HG03280 (cell line): ENCODE results near the gene DNAJB6.

Experiments
- ATAC-seq: cut with Tn5 transposase; IDR thresholded peaks from one replicate; pipeline ENCODE4 v1.9.1; 2021; ENCODE audit warnings: mild to moderate bottlenecking, moderate library complexity; ENCODE audit not compliant: unreplicated experiment

The DNAJB6 gene

DNA sequence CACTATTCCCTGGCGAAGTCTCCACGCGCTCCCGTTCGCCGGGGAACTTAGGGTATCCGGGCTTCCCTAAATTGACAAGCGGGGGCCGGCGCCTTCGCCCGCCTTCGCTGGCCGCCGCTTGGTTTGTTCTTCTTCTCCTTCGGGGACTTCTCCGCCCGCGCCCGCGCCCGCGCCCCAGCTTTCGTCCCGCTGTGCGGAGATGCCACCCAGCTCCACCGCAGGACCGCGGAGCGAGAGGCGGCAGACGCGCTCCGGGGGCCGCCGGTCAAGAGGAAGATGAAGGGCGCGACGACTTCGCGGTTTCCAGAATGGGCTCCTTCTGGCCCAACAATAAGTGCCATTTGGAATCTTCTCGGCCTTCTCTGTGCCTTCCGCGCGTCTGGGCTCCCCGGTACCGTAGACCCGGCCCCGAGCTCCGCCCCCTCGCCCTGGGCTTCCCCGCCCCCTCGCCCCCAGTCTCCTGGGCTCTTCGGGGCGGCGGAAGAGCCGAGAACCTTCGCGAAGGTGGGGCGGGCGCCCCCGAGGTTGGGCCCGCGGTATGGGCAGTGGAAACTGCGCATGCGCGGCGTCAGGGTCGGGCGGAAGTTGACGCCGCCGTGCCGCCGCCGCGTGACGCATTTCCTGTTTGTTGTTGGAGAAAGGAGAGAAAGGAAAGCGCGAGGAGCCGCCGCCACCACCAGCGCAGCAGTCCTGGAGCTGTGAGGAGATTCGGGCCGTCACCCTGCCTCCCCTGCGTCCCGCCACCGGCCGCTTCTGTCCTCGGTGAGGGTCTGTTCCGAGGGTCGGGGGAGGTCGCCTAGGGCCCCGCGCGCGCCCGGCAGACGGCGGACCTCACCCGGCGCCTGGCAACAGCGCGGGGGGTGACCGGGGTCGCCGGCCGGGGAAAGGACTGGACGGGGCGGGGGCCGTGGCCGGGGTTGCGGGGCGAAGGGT is at the start of gene DNAJB6:
Gene DNAJB6 (plus strand): TSS at position 622 of the 933 bp plus-strand sequence. CDS start 21,569 bp downstream, outside the sequence.
- peak; percentile 70 for ATAC-seq

GRCh38 chr7:157291404-157292080 is 45.3 kb upstream of the DNAJB6 start:
- no peak for ATAC-seq

DNA sequence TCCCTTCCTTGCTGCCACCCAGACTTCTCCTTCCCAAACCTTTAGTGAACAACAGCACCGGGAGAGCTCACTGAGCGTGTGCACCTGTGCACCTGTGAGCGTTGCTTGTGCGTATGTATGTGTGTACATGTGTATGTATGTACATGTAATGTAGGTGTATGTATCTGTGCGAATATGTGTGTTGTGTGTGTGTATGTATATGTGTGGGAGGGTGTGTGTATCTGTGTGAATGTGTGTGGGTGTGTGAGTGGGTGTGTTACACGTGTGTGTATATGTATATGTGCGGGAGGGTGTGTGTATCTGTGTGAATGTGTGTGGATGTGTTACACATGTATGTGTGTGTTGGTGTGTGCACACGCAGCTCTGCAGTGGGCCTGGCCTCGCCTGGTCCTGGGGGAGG is 44.5 kb upstream of the DNAJB6 start:
- ATAC-seq: no peak

GRCh38 chr7:157292770-157293412 is 43.9 kb upstream of the DNAJB6 start:
- ATAC-seq: no peak

DNA sequence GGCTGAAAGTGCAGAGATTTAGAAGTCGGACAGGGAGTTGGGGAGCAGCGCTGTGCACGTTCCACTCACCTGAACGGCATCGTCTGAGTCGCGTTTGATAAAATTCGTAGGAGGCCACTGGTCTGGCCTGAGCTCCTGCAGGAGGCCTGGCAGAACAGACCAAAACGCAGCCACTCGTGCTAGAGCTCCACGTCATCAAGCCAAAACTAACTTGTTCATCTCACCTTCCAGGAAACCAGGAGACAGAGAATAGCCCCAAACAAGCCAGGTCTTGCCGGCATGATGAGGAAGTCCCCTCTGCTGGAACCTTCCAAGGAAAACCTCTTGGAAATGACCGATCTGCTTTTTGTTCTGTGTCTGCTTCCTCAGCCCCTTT is 43.4 kb upstream of the DNAJB6 start:
- ATAC-seq: no peak

DNA sequence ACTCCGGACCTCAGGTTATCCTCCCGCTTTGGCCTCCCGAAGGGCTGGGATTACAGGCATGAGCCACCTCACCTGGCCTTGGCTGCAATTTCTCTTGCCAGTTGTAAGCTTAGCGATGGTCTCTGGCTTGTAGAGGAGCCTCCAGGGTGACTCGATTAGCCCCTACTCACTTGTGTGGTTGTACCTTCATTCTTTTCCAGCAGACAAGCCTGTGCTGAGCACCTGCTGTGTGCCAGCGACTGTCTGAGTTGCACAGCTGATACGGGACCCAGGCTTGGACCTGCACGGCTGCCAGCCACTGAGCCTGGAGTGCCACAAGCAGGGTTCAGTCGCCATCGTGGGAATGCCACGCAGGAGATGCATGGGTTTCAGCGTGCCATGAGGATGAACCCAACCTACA is 42.0 kb upstream of the DNAJB6 start:
- no peak for ATAC-seq

GRCh38 chr7:157295338-157295737 is 41.5 kb upstream of the DNAJB6 start:
- ATAC-seq: no peak

DNA sequence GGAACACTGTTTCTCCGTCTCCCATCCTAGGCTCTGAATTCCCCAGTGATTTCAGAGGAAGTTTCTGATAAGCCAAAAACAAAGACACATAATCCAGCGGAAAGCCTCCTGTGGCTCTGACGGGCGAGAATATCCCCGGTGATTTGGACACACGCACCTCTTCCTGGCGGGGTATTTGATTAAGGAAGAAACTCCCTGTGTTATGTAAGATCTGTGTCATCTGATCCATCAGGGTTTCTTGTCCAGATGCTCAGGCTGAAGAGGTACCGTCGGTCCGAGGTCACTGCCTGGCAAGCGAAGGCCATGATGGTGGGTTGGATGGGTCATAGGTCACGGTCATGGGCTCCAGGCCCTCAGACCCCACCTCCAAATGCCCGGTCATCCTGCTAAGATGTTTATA is 39.6 kb upstream of the DNAJB6 start:
- ATAC-seq: no peak

GRCh38 chr7:157299317-157299612 is 37.5 kb upstream of the DNAJB6 start:
- no peak for ATAC-seq

GRCh38 chr7:157299613-157300368 is 37.0 kb upstream of the DNAJB6 start:
- no peak for ATAC-seq

DNA sequence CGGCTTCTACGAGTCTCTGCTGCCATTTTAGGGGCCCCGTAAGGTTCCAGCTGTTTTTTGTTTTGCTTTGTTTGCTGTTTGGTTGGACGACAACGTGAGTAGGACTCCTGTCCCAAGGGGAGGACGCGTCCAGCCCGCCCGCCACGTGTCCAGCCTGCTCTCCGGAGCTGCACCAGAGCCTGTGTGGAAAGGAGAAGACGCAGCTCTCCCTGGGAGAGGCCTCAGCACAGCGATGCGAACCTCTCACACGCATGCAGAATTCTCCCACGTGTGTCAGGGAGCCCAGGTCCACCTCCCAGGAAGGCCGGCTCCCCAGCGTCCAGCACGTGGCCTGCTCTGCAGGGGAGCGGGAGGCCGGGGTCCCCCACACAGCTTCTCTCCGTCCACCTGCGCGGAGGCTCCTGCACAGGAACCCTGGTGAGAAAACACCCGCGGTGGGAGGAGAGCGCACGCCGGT is 36.4 kb upstream of the DNAJB6 start:
- no peak for ATAC-seq

DNA sequence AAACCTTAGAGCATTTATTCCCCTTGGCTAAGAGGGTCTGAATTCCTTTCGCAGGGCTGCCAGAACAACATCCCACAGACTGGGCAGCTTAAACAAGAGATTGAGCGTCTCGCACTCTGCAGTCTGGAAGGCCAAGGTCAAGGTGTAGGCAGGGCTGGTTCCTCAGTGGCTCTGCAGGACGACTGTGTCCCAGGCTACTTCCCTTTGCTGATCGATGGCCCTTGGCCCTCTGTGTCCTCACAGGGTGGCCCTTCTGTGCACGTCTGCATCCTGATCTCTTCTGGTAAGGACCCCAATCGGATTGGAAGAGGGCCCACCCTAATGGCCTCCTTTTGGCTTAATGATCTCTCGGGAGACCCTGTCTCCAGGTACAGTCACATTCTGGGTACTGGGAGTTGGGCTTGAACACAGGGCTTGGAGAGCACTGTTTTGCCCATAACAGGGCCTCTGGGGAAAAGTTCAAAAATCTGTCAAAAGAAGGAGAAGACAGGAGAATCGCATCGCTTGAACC is 35.1 kb upstream of the DNAJB6 start:
- no peak for ATAC-seq

- no peak for ATAC-seq
These were observed 29.7 kb upstream of the DNAJB6 start for GRCh38 chr7:157306846-157307838.

DNA sequence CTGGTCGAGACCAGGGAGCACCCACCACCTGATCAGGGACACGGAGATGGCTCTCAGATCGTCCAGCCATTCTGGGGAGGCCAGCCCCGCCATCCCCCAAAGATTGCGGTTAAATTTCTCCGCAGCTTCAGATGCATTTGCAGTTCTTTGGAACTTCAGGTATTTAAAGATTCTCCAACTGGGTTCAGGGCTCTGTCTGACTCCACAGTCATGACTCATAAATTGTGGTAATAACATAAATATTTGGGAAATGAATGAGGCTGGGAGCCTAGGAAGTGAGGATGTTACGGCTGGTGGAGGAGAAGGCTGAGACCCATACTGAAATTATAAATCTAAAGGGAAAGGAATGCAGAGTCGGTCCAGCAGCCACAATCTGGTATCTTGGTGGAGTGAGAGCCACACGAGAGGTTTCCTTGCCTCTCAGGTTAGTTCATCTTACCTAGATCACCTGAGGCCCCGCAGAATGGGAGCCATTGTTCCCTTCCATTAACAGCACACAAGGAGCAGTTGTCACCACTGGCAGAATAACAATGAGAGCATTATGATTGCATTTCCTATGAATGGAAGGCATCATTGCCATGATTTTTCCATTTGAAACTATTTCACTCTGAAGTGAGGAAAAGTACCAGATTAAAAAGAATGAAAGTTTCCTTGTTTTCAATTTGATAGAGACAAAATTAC is 26.7 kb upstream of the DNAJB6 start:
- ATAC-seq: no peak

DNA sequence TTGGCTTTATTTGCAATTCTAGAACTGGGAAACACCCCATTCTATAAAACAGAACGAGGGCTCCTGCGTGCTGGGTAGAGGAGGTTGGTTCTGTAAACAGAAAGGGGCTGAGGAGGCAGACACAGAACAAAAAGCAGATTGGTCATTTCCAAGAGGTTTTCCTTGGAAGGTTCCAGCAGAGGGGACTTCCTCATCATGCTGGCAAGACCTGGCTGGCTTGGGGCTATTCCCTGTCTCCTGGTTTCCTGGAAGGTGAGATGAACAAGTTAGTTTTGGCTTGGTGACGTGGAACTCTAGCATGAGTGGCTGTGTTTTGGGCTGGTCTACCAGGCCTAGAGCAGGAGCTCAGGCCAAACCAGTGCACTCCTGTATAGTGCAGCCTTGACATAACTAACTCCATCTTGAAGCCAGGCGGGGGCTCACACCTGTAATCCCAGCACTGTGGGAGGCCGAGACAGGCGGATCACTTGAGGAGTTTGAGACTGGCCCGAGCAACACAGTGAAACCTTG is 26.1 kb upstream of the DNAJB6 start:
- ATAC-seq: no peak

DNA sequence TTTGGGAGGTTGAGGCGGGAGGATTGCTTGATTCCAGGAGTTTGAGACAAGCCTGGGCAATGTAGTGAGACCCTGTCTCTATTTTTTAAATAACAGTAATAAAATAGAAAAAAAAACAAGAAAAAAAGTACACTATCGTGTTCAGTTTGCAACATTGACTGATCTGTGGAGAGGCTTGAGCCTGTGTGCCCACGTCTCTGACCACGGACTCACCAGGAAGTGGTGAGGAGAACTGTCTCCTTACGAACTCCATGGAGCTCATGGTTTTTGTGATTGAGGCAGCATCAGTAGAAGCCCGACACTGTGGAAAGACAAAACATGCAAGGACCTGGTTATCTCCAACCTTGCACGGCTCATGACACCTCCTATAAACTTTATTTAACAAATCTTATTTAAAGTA is 23.9 kb upstream of the DNAJB6 start:
- no peak for ATAC-seq

GRCh38 chr7:157313645-157314044 is 23.2 kb upstream of the DNAJB6 start:
- ATAC-seq: no peak

DNA sequence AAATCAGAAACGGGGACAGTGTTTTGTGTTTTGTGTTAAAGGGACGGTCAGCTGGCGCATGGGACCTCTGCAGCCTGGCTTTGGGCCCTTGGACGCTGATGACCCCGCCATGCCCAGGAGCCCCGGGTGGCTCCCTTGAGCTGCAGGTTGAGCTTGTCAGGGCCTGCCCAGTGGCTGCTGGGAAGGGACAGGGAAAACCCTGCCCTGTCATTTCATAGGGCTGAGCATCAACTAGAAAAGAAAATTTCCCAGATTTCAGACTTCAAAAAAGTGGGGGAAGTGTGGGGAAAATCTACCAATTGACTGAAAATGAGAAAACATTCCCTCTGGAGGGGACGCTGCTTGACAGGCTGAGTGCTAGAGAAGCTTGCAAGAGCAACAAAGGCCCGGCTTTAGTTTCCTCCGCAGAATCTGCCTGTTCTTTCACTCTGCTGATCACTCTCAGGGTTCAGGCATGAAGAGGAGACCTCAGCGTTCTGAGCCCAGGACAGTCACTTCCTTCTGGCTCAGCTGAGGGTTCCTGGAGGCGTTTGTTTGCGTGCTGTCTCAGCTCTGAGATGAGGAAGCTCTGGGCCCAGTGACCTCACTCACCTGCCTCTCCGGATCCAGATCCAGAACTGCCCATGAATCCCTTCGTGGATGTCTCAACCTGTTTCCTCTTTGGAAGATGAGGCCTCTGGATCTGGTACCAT is 18.6 kb upstream of the DNAJB6 start:
- peak; percentile 80 for ATAC-seq
